B cell (primary cell): ENCODE measurements around the gene FRMPD1. TPM values are rescaled to one million over a fixed set of nuclear protein-coding genes. Genes with fewer than 3 reads are reported as not detected.

Experiments used
- ATAC-seq: fragments of 200-7000 bp; cut with Tn5 transposase; one replicate; pipeline ENCODE4 v1.10.0; 2021; ENCODE audit warnings: low read depth, mild to moderate bottlenecking, moderate number of reproducible peaks, moderate library complexity
- CTCF ChIA-PET: fragments of 350-600 bp; sonication (Branson Sonifier 250); formaldehyde crosslinking; loops from one replicate; lab custom pipeline; 2021; ENCODE audit warnings: antibody characterized with exemption, inconsistent platforms; lab: Charles Lee
- POLR2A ChIA-PET: fragments of 350-600 bp; sonication (Branson Sonifier 250); formaldehyde crosslinking; loops from one replicate; lab custom pipeline; 2021; ENCODE audit warnings: antibody characterized with exemption; lab: Charles Lee
- DNase-seq: peaks from one replicate; pipeline ENCODE4 v3.0.0; 2013
- H2AFZ ChIP-seq: 2 replicates; pipeline ENCODE4 v1.6.1; 2012; ENCODE audit warnings: mild to moderate bottlenecking, low read depth, low read length; ENCODE audit not compliant: insufficient read depth, poor library complexity, severe bottlenecking
- H3K27ac ChIP-seq, 2 donors: 1 replicate in 1 of 2; 2 replicates in 1 of 2; pipeline ENCODE4 v1.5.1; 2012 to 2013; ENCODE audit warnings: low read length in 2 of 2, mild to moderate bottlenecking in 2 of 2, moderate library complexity in 1 of 2
- H3K27me3 ChIP-seq, 4 experiments: fragments of 200-600 bp in 1 of 4; sonication (generic) in 1 of 4; replicated peaks in 1 of 4; 1 replicate in 2 of 4; 2 replicates in 2 of 4; pipeline versions ENCODE4 v1.6.1 to v1.7.0; 2013 to 2016; ENCODE audit warnings: low read length in 3 of 4, mild to moderate bottlenecking in 2 of 4, mixed read lengths in 1 of 4, moderate library complexity in 1 of 4; ENCODE audit not compliant: insufficient read depth in 4 of 4, control insufficient read depth in 3 of 4; ENCODE audit errors: control extremely low read depth in 1 of 4
- H3K36me3 ChIP-seq, 2 experiments: replicated peaks in 1 of 2; 1 replicate in 1 of 2; 2 replicates in 1 of 2; pipeline versions ENCODE4 v1.6.1 to v1.7.1; 2013; ENCODE audit warnings: low read length in 1 of 2; ENCODE audit not compliant: insufficient read depth in 2 of 2, control insufficient read depth in 1 of 2; ENCODE audit errors: control extremely low read depth in 1 of 2, extremely low read depth in 1 of 2
- H3K4me1 ChIP-seq, 2 donors: fragments of 200-600 bp in 1 of 2; sonication (generic) in 1 of 2; 1 replicate in 1 of 2; 2 replicates in 1 of 2; pipeline versions ENCODE4 v1.5.1 to v1.6.1; 2013 to 2017; ENCODE audit warnings: low read length in 2 of 2; ENCODE audit not compliant: control insufficient read depth in 2 of 2, insufficient read depth in 2 of 2
- H3K4me2 ChIP-seq: replicated peaks from 2 replicates; pipeline ENCODE3; 2012; ENCODE audit warnings: mild to moderate bottlenecking, low read depth, low read length; ENCODE audit not compliant: poor library complexity, severe bottlenecking
- H3K4me3 ChIP-seq, 5 experiments: fragments of 200-600 bp in 1 of 5; sonication (generic) in 1 of 5; 1 replicate in 3 of 5; 2 replicates in 2 of 5; pipeline versions ENCODE4 v1.5.1 to v1.7.0; 2011 to 2016; ENCODE audit warnings: low read length in 4 of 5, mild to moderate bottlenecking in 4 of 5, low read depth in 2 of 5, control low read depth in 1 of 5, moderate library complexity in 1 of 5; ENCODE audit not compliant: insufficient read depth in 1 of 5; ENCODE audit errors: control extremely low read depth in 1 of 5, extremely low read depth in 1 of 5
- H3K79me2 ChIP-seq: fragments of 200-600 bp; sonication (generic); one replicate; pipeline ENCODE4 v1.6.0; 2016; ENCODE audit warnings: low read length; ENCODE audit not compliant: control insufficient read depth, insufficient read depth
- H3K9ac ChIP-seq: fragments of 200-600 bp; sonication (generic); 2 replicates; pipeline ENCODE4 v1.6.1; 2017; ENCODE audit warnings: mild to moderate bottlenecking, low read length, moderate library complexity
- H3K9me3 ChIP-seq, 3 donors: one replicate each; pipeline versions ENCODE4 v1.6.1 to v1.7.1; 2013; ENCODE audit warnings: low read length in 2 of 3; ENCODE audit not compliant: control insufficient read depth in 2 of 3, insufficient read depth in 1 of 3; ENCODE audit errors: control extremely low read depth in 1 of 3
- H4K20me1 ChIP-seq: 2 replicates; pipeline ENCODE4 v1.6.0; 2012; ENCODE audit warnings: mild to moderate bottlenecking, low read length; ENCODE audit not compliant: insufficient read depth, control insufficient read depth, poor library complexity, severe bottlenecking
- H3K27ac Mint-ChIP-seq: one replicate; pipeline ENCODE4 v1.8.0; 2021; ENCODE audit warnings: mixed read lengths
- H3K27me3 Mint-ChIP-seq: one replicate; pipeline ENCODE4 v1.8.0; 2021; ENCODE audit warnings: mixed read lengths
- H3K4me1 Mint-ChIP-seq: one replicate; pipeline ENCODE4 v1.8.0; 2021; ENCODE audit warnings: mixed read lengths
- H3K4me3 Mint-ChIP-seq: one replicate; pipeline ENCODE4 v1.8.0; 2021; ENCODE audit warnings: mixed read lengths
- H3K9me3 Mint-ChIP-seq: one replicate; pipeline ENCODE4 v1.8.0; 2022; ENCODE audit warnings: mixed read lengths; ENCODE audit not compliant: insufficient read depth
- EZH2 ChIP-seq: IDR thresholded peaks from 2 replicates; pipeline ENCODE4 v1.6.1; 2012; ENCODE audit warnings: borderline replicate concordance, low read depth, mild to moderate bottlenecking, moderate library complexity, low read length; ENCODE audit not compliant: insufficient read depth, poor library complexity, severe bottlenecking
- WGBS: methylation state at CpG from one replicate; pipeline ENCODE4 v1.1.5; 2013; ENCODE audit warnings: missing lambda C conversion rate; ENCODE audit not compliant: insufficient coverage; 5-methylcytosine and 5-hydroxymethylcytosine counted together
- intact Hi-C: fragments of 100-400 bp; cut with micrococcal nuclease; formaldehyde crosslinking; loops from one replicate; pipeline ENCODE4 v1.10.0; 2022
- polyA plus RNA-seq: library from polyadenylated mRNA; depleted of rRNA; stranded (reverse); fragments of >200 nt; gene quantifications from 2 replicates; pipeline ENCODE4 v1.2.3, GENCODE V29; 2012
- total RNA-seq, 2 donors: library from RNA; stranded (reverse); fragments of 120-200 nt in 1 of 2; gene quantifications; 1 replicate in 1 of 2; 2 replicates in 1 of 2; pipeline versions ENCODE4 v1.2.3 to v1.2.4, GENCODE V29; 2013 to 2022
- TF ChIP-seq, protein P1 (sequence below): fragments of 200-600 bp; IDR thresholded peaks from one replicate; pipeline ENCODE4 v1.8.0; 2022; ENCODE audit warnings: antibody characterized with exemption, mild to moderate bottlenecking

Gene FRMPD1
- total and polyA plus RNA-seq, 2 donors (not counting 1 experiment from before 2014, with no cell fraction given): 0.05 TPM; not detected in 1

DNA sequence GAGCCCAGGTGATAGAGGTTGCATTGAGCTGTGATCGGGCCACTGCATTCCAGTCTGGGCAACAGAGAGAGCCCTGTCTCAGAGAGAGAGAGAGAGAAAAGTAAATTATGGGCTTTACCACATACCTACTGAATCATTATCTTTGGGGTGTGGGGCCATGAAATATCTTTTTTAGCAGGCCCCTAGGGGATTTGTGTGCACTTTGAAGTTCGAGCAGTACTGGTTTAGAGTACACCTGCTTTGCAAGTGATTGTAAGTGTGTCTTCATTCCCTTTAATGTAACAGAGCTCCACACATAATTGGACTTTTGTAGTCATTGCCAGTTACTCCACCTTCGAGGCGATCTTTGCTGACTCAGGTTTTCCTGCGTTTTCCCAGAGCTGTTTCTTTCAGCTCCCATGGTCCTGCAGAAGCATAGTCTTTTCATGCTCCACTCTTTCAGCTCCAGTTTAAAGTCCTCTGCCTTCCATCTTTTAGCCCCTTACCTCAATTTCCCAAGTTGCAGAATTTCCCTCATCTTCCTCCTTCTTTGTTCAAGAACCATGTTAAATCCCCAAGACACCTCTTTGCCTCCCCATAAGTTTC is 24.0 kb upstream of the FRMPD1 start:
- Histone ChIP-seq H3K9ac (no peak overlapping the region), H3K27me3 (no peaks in the 10 kb centered on the region), H2AFZ (no peak overlapping the region), H3K4me3 (no peak overlapping the region), H3K9me3 (no peaks in the 10 kb centered on the region), H3K4me1 (no peaks in the 10 kb centered on the region), H3K36me3 (no peaks in the 10 kb centered on the region), H3K27ac (no peak overlapping the region), H3K4me2 (no peak overlapping the region), H3K79me2 (no peaks in the 10 kb centered on the region), H4K20me1 (no peaks in the 10 kb centered on the region)
- TF ChIP-seq, protein P1, sequence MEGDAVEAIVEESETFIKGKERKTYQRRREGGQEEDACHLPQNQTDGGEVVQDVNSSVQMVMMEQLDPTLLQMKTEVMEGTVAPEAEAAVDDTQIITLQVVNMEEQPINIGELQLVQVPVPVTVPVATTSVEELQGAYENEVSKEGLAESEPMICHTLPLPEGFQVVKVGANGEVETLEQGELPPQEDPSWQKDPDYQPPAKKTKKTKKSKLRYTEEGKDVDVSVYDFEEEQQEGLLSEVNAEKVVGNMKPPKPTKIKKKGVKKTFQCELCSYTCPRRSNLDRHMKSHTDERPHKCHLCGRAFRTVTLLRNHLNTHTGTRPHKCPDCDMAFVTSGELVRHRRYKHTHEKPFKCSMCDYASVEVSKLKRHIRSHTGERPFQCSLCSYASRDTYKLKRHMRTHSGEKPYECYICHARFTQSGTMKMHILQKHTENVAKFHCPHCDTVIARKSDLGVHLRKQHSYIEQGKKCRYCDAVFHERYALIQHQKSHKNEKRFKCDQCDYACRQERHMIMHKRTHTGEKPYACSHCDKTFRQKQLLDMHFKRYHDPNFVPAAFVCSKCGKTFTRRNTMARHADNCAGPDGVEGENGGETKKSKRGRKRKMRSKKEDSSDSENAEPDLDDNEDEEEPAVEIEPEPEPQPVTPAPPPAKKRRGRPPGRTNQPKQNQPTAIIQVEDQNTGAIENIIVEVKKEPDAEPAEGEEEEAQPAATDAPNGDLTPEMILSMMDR: no peak
- TF ChIP-seq EZH2: no peak
- Mint-ChIP-seq H3K4me3 (no peak overlapping the region), H3K9me3 (no peaks in the 10 kb centered on the region), H3K27me3 (no peaks in the 10 kb centered on the region), H3K27ac (no peak overlapping the region), H3K4me1 (no peaks in the 10 kb centered on the region)
- ATAC-seq: no peak
- intact Hi-C loops: no loop called here
- CTCF ChIA-PET: interaction anchor here (1.5 kb wide), 1 partner anchor 19 kb away, joined by 3 read pairs; no protein-coding TSS in a partner anchor
- WGBS: 70% methylated on average over 4 of the region's 5 CpGs
- DNase-seq: no peak
- POLR2A ChIA-PET: no interaction called here

DNA sequence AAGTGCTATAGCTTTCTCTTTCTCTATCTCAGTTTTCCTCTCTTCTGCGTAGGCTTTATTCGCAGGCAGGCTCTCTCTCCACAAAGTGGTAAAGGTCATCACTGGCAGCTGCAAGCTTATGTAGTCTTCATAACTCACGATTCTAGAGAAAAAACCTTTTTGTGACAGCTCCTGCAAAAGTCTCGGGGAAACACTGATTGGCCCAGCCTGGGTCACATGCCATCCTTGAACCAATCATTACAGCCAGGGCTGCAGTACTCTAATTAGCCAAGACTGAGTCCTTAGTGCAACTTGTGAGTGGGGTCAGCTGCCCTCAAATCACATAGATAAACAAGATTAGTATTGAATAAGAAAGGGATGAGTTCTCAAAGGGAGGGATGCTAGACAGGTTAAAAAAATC is 18.3 kb upstream of the FRMPD1 start:
- POLR2A ChIA-PET: no interaction called here
- H3K27ac ChIP-seq: no peak overlapping the region
- H4K20me1 ChIP-seq: no peaks in the 10 kb centered on the region

More for the DNA sequence above, 18.3 kb upstream of the FRMPD1 start:
- Mint-ChIP-seq H3K27ac (no peak overlapping the region), H3K4me3 (no peak overlapping the region), H3K4me1 (no peaks in the 10 kb centered on the region), H3K27me3 (peaks cover 8% of the 10 kb centered on the region), H3K9me3 (no peaks in the 10 kb centered on the region)
- H3K36me3 ChIP-seq: no peaks in the 10 kb centered on the region
- no peak for DNase-seq
- TF ChIP-seq, protein P1: no peak
- TF ChIP-seq EZH2: no peak
- no peak overlapping the region for H2AFZ ChIP-seq
- CTCF ChIA-PET: no interaction called here
- intact Hi-C loops: no loop called here
- H3K79me2 ChIP-seq: no peaks in the 10 kb centered on the region
- H3K4me3 ChIP-seq: no peak overlapping the region
- H3K9me3 ChIP-seq: no peaks in the 10 kb centered on the region
- no peak overlapping the region for H3K9ac ChIP-seq
- no peak overlapping the region for H3K4me2 ChIP-seq
- H3K4me1 ChIP-seq: no peaks in the 10 kb centered on the region
- H3K27me3 ChIP-seq: no peaks in the 10 kb centered on the region
- WGBS: 86% methylated on average over 4 of the region's 4 CpGs
- ATAC-seq: no peak
